Activated CD8-positive, alpha-beta memory T cell treated with anti-CD3 and anti-CD28 coated beads, Interleukin-2, amount 50 U/mL, for 24 hours (primary cell): Measurements from ENCODE around the gene RNASEH2A.

ENCODE experiments used
- DNase-seq: peaks from one replicate; pipeline ENCODE4 v3.0.0-alpha.2; 2020; ENCODE audit errors: extremely low read depth

The RNASEH2A gene

DNA sequence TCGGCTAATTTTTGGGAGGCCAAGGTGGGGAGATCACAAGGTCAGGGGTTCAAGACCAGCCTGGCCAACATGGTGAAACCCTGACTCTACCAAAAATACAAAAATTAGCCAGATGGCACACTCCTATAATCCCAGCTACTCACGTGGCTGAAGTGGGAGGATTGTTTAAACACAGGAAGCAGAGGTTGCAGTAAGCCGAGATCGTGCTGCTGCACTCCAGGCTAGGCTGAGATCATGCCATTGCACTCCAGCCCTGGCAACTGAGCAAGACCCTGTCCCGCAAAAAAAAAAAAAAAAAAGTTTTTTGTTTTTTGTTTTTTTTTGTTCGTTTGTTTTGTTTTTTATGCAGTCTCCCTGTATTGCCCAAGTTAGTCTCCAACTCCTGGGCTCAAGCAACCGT is 53.2 kb downstream of the RNASEH2A start:
- DNase-seq: no peak
